HG03521 (cell line): ENCODE measurements around the gene SNAPIN.
A peak's percentile ranks its signal among the peaks of the same experiment; 100 is the strongest.
"Not testable (repeated sequence)": the region's sequence is repeated elsewhere in the genome, so short reads cannot be mapped to it uniquely, and the experiment has no call there.

Experiments
- ATAC-seq: cut with Tn5 transposase; IDR thresholded peaks from one replicate; pipeline ENCODE4 v1.9.1; 2021; ENCODE audit warnings: mild to moderate bottlenecking, moderate library complexity; ENCODE audit not compliant: unreplicated experiment

The SNAPIN gene

DNA sequence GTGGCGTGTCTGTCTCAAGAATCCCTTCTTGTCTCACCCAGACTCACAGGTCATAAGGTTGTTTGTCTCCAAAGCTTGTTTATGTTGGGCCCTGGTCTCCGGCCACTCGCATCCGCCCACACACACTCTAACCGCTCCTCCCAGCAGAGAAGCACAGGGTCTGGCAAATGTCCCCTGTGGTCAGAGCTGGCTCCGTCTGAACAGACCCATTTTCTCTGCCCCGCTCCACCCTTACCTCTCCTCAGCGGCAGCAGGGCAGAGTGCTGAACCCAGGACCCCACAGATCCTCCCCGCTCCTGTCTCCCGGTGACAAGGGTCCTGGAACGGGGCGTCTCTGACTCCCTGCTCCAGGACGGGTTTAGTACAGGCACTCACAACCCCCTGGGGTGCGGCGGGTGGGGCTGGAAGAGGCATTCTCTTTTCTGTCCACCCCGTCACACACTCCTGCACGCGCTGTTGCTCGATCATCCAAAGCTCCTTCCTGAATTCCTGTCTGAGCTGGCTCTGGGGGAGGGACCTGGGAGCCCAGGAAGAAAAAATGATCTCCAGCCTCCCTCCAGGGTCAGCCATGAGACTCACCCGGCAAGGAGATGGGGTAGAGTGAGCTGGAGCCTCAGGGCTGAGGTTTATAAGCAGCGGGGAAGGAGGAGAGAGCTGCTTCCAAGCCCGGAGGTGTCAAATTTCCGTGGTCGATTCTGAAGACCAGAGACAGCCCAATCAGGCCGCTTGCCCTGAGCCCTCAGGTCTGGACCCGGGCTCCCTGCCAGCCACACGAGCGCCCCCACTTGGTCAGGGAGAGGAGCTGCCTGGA, 31.4 kb upstream of the SNAPIN start, which contains the start of gene S100A13:
Gene S100A13, minus strand, starts transcription at position 602 of the 811 bp plus-strand sequence. CDS start 1,033 bp downstream, outside the sequence.
- no peak for ATAC-seq

GRCh38 chr1:153627715-153628626, 30.5 kb upstream of the SNAPIN start, which contains the start of gene S100A1:
S100A1 (plus strand) TSS chr1:153628434; CDS start chr1:153630522, 2,088 bp downstream.
- no peak for ATAC-seq

DNA sequence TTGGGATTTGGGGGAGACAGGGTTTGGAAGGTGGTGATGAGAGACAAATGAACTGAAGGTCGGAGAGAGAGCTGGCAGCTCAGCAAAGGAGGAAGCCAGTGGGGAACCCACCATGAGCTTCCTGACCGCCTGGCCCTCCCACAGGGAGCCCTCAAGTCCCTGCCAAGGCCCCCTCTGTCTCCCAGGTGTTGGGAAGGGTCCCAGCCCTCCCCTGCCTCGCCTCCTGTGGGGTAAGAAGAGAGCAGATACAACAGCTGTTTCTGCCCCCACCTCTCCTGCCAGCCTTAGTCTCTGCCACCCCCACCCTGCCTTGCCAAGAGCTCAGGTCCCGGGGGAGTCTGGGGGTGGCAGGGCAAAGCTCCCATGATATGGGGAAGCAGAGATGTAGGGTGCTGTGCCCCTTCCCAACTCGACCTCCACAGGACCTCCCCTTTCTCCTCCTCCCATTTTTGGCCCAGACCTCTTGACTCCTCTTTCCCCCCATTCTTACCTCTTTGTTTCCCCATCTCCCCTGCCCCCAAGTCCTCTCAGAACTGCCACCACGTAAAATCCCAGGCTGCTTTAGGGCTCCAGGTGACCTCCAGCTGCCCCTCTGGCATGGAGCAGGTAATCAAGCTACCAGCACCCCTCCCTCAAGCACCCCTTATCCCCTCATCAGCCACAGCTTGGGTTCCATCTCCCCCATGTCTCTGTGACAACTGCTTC, 29.7 kb upstream of the SNAPIN start:
- no peak for ATAC-seq

GRCh38 chr1:153629343-153629665, 29.2 kb upstream of the SNAPIN start:
- no peak for ATAC-seq

- no peak for ATAC-seq
These were observed 28.5 kb upstream of the SNAPIN start for GRCh38 chr1:153629971-153630370.

- ATAC-seq, result no peak
These were observed 28.1 kb upstream of the SNAPIN start for GRCh38 chr1:153630384-153630783.

DNA sequence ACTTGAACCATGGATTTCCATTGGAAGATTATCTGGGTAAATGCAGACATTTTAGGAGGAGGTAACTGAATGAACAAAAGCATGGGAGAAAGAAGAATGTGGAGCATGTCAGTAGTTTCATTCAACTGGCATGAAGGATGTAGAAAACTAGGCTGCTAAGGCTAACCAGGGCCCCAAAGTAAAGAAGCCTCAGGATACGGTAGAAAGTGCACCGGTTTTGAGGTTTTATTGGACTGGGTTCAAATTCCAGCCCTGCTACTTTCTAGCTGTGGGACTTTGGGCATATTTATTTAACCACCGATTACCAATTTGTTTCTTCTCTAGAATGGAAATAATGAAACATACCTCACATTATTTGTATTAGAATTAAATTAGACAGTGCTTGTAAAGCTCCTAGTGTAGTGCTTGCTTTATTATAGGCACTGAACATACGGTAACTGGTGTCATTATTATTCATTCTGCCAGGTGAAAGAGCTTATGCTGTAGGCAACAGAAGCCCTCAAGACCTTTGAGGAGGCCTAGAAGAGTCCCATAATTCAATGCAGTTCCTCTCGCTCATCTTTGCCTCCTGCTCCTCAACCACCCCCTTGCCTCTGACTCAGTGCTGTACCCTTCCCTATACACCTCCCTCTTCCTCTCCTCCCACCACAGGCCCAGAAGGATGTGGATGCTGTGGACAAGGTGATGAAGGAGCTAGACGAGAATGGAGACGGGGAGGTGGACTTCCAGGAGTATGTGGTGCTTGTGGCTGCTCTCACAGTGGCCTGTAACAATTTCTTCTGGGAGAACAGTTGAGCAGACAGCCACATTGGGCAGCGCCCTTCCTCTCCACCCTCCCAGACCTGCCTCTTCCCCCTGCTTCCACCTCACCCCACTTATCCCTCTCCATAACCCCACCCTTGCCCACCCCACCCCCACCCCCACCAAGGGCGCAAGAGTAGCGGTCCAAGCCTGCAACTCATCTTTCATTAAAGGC, 27.2 kb upstream of the SNAPIN start:
- no peak for ATAC-seq

DNA sequence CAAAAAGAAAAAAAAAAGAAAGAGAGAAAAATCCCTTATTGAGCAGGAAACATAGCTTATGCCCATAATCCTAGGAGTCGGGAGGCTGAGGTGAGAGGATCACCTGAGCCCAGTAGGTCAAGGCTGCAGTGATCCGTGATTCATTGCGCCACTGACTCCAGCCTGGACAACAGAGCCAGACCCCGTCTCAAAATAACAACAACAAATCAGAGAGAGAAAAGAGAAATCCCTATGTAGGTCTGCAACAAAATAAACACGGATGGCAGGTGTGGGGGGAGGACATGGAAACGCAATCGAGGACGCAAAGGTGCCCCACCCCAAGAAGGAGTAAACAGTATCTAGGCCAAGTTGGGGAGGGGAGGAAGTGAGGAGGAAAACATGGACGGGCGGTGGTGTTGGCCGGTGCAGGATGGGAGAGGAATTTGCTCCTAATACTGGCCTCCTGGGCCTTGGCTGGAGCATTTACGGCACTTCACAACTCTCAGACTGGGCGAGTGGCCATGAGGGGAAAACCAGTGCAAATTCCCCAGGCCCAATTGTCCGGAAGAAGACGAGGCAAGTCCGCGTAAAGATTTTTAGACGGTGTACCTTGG, 25.2 kb upstream of the SNAPIN start:
- no peak for ATAC-seq

DNA sequence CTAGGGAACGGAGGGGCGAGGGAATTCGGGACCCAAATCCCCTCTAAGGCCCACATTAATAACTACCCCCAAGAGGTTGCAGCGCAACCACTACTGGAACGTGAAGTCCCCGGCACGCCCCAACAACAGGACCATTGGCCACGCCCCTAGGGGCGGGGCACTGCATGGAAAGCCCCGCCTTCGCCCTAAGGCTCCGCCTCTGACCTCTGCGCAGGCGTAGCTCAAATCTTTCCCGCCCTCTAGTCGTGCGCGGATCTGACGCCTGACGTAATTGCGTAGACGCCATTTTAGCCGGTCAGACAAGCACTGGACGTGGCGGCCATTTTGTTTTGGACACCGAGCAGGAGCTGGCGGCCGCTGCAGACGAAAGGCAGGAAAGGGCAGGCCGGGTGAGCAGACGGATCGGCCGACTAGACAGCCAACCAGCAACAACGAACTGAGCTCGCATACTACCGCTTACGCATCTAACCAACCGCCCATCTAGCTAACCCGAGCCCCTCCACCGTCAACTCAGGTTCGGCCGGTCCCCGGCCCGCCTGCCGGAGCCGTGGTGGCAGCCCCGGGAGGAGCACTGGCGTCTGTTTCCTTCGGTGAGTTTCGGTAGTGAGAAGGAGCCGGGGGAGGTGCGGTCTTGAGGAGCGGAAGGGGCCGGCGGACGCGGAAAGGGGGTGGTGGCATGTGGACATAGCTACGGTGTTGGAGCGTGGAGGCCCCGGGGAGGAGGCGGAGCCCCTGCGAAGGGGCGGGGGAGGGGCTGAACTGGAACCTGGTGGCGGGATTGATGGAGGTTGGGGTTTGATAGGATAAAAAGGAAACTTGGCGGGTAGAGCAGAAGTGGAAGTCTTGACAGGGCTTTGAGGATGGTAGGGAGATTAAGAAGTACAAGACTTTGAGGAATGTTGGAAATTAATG, 24.5 kb upstream of the SNAPIN start, which contains the start of gene CHTOP:
Gene CHTOP, plus strand, starts transcription at position 313 of the 912 bp plus-strand sequence. CDS start 2,523 bp downstream, outside the sequence.
- peak; percentile 88 for ATAC-seq

GRCh38 chr1:153635872-153636271, 22.6 kb upstream of the SNAPIN start:
- no peak for ATAC-seq

- no peak for ATAC-seq
These were observed 22.2 kb upstream of the SNAPIN start for GRCh38 chr1:153636312-153636711.

- no peak for ATAC-seq
These were observed 20.2 kb upstream of the SNAPIN start for GRCh38 chr1:153638261-153638660.

DNA sequence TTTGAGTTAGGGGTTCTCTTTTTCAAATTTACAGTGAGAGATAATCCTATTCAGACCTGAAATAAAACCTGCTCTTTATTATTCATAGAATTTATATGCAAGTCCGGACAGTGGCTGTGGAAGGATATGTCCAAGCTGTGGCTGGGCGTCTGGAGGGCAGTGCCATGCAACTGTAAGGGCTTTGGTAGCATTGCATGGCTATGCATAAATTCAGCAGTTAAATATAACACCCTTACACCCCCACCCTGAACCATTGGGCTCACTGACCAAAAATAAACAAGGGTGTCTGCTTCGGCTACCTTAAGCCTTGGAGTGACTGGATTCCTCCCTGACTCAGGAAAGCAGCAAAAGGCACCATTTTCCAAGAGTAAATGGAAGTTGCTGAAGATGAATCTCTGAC, 19.2 kb upstream of the SNAPIN start:
- no peak for ATAC-seq

DNA sequence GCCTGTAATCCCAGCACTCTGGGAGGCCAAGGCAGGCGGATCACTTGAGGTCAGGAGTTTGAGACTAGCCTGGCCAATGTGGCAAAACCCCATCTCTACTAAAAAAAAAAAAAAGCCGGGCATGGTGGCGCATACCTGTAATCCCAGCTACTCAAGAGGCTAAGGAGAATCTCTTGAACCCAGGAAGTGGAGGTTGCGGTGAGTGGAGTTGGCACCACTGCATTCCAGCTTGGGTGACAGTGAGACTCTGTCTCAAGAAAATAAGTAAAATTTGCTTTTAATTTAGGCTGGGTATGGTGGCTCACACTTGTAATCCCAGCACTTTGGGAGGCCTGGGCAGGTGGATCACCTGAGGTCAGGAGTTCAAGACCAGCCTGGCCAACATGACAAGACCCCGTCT, 18.3 kb upstream of the SNAPIN start:
- ATAC-seq, result not testable (repeated sequence)

DNA sequence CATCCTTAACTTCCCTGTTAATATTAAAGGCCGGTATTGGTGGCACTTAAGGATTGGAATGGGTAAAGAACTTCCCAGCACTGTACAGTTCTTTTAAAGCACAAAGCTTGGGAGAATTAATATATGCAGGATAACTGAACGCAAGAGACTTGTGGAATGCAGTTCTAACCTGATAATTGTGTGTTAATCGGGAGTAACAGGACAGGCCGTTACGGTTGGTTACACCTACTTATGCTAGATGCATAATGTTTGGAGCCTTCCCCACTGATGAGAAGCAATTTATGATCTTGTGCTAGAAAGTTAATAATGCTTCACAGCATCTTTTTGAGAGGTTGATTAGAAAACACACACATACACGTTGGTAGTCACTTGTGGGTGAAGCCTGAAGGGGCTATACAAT, 17.6 kb upstream of the SNAPIN start:
- ATAC-seq, result no peak

DNA sequence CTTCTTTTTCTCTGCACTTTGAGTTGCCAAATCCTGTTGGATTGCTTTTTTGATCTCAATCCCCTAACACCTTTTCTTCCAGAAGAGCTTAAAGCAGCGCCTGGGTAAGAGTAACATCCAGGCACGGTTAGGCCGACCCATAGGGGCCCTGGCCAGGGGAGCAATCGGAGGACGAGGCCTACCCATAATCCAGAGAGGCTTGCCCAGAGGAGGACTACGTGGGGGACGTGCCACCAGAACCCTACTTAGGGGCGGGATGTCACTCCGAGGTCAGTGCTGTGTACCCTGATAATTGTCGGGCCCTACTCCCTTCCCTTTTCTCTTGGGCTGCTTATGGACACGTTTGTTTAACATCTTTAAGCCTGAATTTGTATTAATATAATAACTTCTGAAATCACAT, 16.3 kb upstream of the SNAPIN start:
- no peak for ATAC-seq

DNA sequence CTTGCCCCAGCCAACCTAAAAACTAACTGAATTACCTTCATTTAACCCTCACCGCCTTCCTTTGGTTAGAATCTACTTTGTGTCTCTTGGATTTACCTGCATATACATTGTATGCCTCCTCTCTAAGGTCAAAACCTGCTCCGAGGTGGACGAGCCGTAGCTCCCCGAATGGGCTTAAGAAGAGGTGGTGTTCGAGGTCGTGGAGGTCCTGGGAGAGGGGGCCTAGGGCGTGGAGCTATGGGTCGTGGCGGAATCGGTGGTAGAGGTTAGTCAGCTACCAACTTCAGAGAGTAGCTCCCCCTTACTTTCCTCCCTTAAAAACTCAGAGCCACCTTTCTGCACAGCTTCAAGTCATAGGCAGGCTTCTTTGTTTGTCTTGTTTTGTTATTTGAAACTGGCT, 15.4 kb upstream of the SNAPIN start:
- no peak for ATAC-seq

DNA sequence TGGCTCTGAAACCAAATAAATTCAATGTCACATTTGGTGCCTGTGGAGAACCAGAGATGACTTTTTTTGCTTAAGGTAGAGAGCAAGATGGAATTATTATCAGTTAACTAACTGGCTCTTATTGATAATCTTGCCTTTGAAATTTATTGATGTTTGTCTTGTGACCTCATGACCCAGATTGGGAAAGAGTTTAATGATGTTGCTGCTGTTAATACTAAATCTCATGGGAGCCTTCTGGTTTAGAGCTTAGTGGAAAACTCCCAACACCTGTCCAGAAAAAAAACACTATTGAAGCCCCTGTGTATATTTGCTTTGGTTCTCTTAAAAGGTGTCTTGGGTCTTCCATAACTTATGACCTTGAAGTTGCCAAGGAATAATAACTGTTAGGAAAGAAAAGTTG, 14.7 kb upstream of the SNAPIN start:
- ATAC-seq, result no peak
